Activated CD4-positive, alpha-beta T cell treated with anti-CD3 and anti-CD28 coated beads for 4 hours (primary cell): ENCODE measurements around the gene TMTC2.

Source experiments
- DNase-seq, 2 donors: peaks; one replicate each; pipeline ENCODE4 v3.0.0-alpha.2; 2020

TMTC2 gene

GRCh38 chr12:83036847-83037246 lies 350.1 kb downstream of the TMTC2 start:
- DNase-seq, result no peak

- no peak for DNase-seq
Observed at GRCh38 chr12:83039413-83039812, 352.7 kb downstream of the TMTC2 start.

- DNase-seq, result no peak
Observed at GRCh38 chr12:83040339-83040738, 353.6 kb downstream of the TMTC2 start.

GRCh38 chr12:83040991-83041390 lies 354.3 kb downstream of the TMTC2 start:
- no peak for DNase-seq

- DNase-seq, result no peak
Observed at GRCh38 chr12:83042441-83043200, 355.9 kb downstream of the TMTC2 start.

GRCh38 chr12:83044736-83045135 lies 358.0 kb downstream of the TMTC2 start:
- no peak for DNase-seq

GRCh38 chr12:83046019-83046418 lies 359.3 kb downstream of the TMTC2 start:
- DNase-seq, result no peak

- no peak for DNase-seq
Observed at GRCh38 chr12:83049306-83049705, 362.6 kb downstream of the TMTC2 start.

- DNase-seq, result no peak
Observed at GRCh38 chr12:83052890-83053541, 366.3 kb downstream of the TMTC2 start.

GRCh38 chr12:83057436-83057835 lies 370.7 kb downstream of the TMTC2 start:
- DNase-seq, result no peak

GRCh38 chr12:83059107-83059506 lies 372.4 kb downstream of the TMTC2 start:
- no peak for DNase-seq

- DNase-seq, result no peak
Observed at GRCh38 chr12:83065562-83065961, 378.9 kb downstream of the TMTC2 start.

GRCh38 chr12:83067981-83068380 lies 381.3 kb downstream of the TMTC2 start:
- DNase-seq, result no peak

GRCh38 chr12:83074358-83074894 lies 387.7 kb downstream of the TMTC2 start:
- no peak for DNase-seq

GRCh38 chr12:83075471-83075870 lies 388.8 kb downstream of the TMTC2 start:
- no peak for DNase-seq

- no peak for DNase-seq
Observed at GRCh38 chr12:83077041-83077440, 390.3 kb downstream of the TMTC2 start.

GRCh38 chr12:83082690-83083276 lies 396.1 kb downstream of the TMTC2 start:
- no peak for DNase-seq

- DNase-seq, result no peak
Observed at GRCh38 chr12:83083616-83084015, 396.9 kb downstream of the TMTC2 start.

- DNase-seq, result no peak
Observed at GRCh38 chr12:83084516-83085234, 398.0 kb downstream of the TMTC2 start.

GRCh38 chr12:83086023-83086422 lies 399.3 kb downstream of the TMTC2 start:
- no peak for DNase-seq

- no peak for DNase-seq
Observed at GRCh38 chr12:83089575-83089974, 402.9 kb downstream of the TMTC2 start.

GRCh38 chr12:83092129-83092528 lies 405.4 kb downstream of the TMTC2 start:
- DNase-seq, result no peak

GRCh38 chr12:83092606-83093005 lies 405.9 kb downstream of the TMTC2 start:
- no peak for DNase-seq
